Measurements from ENCODE around the gene PLXND1.

DNA sequence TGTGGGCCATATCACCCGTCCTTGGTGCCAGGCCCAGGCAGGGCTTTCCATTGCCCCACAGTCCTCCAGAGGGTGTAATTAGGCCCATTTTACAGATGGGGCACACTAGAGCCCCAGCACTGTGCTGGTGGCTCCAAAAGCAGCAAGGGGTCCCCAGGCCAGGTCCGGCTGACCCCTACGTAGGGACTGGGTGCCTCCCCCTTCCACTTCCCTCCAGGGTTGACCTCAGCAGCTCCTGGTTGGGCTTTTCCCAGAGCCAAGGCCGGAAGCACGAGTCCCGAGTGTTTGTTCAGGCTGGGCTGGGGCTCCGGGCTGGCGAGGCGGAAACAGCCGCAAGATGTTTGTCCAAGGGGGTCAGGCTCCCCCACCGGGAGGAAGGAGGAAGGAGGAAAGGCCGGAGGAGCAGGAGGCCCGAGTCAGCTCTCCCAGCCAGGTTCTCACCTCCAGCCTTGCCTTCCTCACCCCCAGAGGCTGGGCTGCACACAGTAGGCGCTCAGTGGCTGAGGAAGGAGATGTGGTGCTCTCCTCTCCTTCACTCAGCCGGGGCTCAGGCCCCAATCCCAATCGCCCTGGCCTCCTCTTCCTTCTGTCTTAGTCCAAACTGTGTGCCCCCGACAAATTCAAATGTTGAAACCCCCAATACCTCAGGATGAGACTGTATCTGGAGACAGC is 17.1 kb upstream of the PLXND1 start:
- TF ChIP-seq CTCF (IDR thresholded peaks at IDR 0.05) (no peak), POLR2A (IDR thresholded peaks at IDR 0.05) (no peak), POLR2AphosphoS5 (IDR thresholded peaks at IDR 0.05) (peak; percentile 45), EP300 (IDR thresholded peaks at IDR 0.05) (no peak)
